ENCODE data around the gene RCAN3. TPM values are rescaled to one million over a fixed set of nuclear protein-coding genes. Genes with fewer than 3 reads are reported as not detected.

The RCAN3 gene
- total RNA-seq, 4 donors from 2014 or later: 25.6 to 37.9 (median 35.2) TPM

DNA sequence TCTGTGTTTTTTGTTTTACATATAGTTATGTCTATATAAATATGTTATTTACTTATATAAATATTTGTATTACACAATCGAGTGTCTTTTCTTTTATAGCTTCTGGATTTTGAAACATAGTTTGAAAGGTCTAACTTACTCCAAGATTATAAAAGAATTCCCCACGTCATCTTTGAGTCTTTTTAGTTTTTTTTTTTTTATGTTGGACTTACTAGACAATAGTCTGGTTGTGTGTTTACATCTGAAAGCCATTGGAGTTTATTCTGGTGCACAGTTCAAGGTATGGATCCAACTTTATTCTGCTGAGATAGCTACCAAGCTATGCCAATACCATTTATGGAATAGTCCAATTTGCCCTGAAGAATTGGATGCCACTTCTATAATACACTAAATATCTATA is 26.1 kb upstream of the RCAN3 start:
- Histone ChIP-seq H3K27ac (no peak overlapping the region), H3K9me3 (no peaks in the 10 kb centered on the region), H3K4me3 (replicated peaks in 1 of 3) (no peak overlapping the region), H3K4me1 (no peaks in the 10 kb centered on the region), H3K36me3 (no peaks in the 10 kb centered on the region), H3K27me3 (no peaks in the 10 kb centered on the region)
- no peak for TF ChIP-seq POLR2A (IDR thresholded peaks at IDR 0.05)
- TF ChIP-seq CTCF (IDR thresholded peaks at IDR 0.05): no peak
- no peak for DNase-seq
- intact Hi-C loops (cut with DNase I): no loop called here
- 83 to 88% methylated on average over 2 of the region's 2 CpGs for WGBS, 2 donors

DNA sequence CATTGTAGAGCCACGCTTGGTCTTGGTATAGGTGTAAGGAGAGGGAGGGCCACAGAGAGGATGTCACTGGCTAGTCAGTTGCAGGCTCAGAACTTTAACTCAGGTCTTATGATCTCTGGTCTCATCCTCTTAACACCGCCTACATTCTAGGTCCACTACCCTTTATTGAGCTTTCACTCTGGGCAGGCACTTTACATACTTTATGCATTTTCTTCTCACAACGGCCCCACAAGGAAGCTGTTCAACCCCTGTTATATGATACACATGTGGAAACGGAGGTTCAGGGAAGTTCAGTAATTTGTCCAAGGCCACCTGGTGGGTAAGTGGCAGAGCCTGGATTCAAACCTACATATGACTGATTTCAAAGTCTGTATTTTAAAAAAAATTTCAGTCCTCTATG is 25.3 kb upstream of the RCAN3 start:
- no peak for DNase-seq
- Histone ChIP-seq H3K36me3 (no peaks in the 10 kb centered on the region), H3K4me1 (no peaks in the 10 kb centered on the region), H3K27ac (no peak overlapping the region), H3K27me3 (no peaks in the 10 kb centered on the region), H3K4me3 (replicated peaks in 1 of 3) (no peak overlapping the region), H3K9me3 (no peaks in the 10 kb centered on the region)
- TF ChIP-seq POLR2A (IDR thresholded peaks at IDR 0.05) (no peak), CTCF (IDR thresholded peaks at IDR 0.05) (no peak)
- WGBS, 2 donors: 78 to 86% methylated on average over 4 of the region's 4 CpGs
- intact Hi-C loops (cut with DNase I): no loop called here

GRCh38 chr1:24481101-24481500 is 21.5 kb upstream of the RCAN3 start:
- no peak overlapping the region for H3K4me3 ChIP-seq (replicated peaks in 1 of 3)
- no peaks in the 10 kb centered on the region for H3K4me1 ChIP-seq
- no peaks in the 10 kb centered on the region for H3K36me3 ChIP-seq
- no peaks in the 10 kb centered on the region for H3K27me3 ChIP-seq
- H3K27ac ChIP-seq: no peak overlapping the region
- TF ChIP-seq POLR2A (IDR thresholded peaks at IDR 0.05) (no peak), CTCF (IDR thresholded peaks at IDR 0.05) (no peak)
- 70 to 78% methylated on average over 2 of the region's 2 CpGs for WGBS, 2 donors
- no peaks in the 10 kb centered on the region for H3K9me3 ChIP-seq
- intact Hi-C loops (cut with DNase I): no loop called here
- no peak for DNase-seq

- H3K27ac ChIP-seq: no peak overlapping the region
- H3K4me1 ChIP-seq: no peaks in the 10 kb centered on the region
- intact Hi-C loops (cut with DNase I): no loop called here
- TF ChIP-seq POLR2A (IDR thresholded peaks at IDR 0.05) (no peak), CTCF (IDR thresholded peaks at IDR 0.05) (no peak)
- no peak for DNase-seq
- no peaks in the 10 kb centered on the region for H3K9me3 ChIP-seq
- no peaks in the 10 kb centered on the region for H3K27me3 ChIP-seq
- H3K4me3 ChIP-seq (replicated peaks in 1 of 3): no peak overlapping the region
- WGBS, 2 donors: 91 to 93% methylated on average over 16 of the region's 16 CpGs
- no peaks in the 10 kb centered on the region for H3K36me3 ChIP-seq
Measured at GRCh38 chr1:24481843-24482610, 20.6 kb upstream of the RCAN3 start.

- Histone ChIP-seq H3K27me3 (no peaks in the 10 kb centered on the region), H3K27ac (no peak overlapping the region), H3K36me3 (no peaks in the 10 kb centered on the region), H3K4me1 (no peaks in the 10 kb centered on the region), H3K9me3 (no peaks in the 10 kb centered on the region), H3K4me3 (replicated peaks in 1 of 3) (no peak overlapping the region)
- intact Hi-C loops (cut with DNase I): no loop called here
- 92 to 94% methylated on average over 5 of the region's 5 CpGs for WGBS, 2 donors
- DNase-seq: no peak
- no peak for TF ChIP-seq POLR2A (IDR thresholded peaks at IDR 0.05)
- no peak for TF ChIP-seq CTCF (IDR thresholded peaks at IDR 0.05)
Measured at GRCh38 chr1:24483441-24483840, 19.2 kb upstream of the RCAN3 start.

All from thyroid gland (tissue), 4 donors.